WTC11 (cell line): ENCODE data around the gene KCNQ2. TPM values are rescaled to one million over a fixed set of nuclear protein-coding genes. Genes with fewer than 3 reads are reported as not detected.
A peak's percentile ranks its signal among the peaks of the same experiment; 100 is the strongest.

Experiments used
- ATAC-seq: fragments of 200-7000 bp; cut with Tn5 transposase; 2 replicates; pipeline ENCODE4 v1.10.0; 2021; ENCODE audit warnings: mild to moderate bottlenecking, moderate library complexity
- CTCF ChIA-PET: fragments of 300-600 bp; sonication (Branson Sonifier 250); formaldehyde crosslinking; loops from one replicate; lab custom pipeline; 2021; ENCODE audit warnings: antibody characterized with exemption; lab: Charles Lee
- POLR2A ChIA-PET: fragments of 350-600 bp; sonication (Branson Sonifier 250); formaldehyde crosslinking; loops from one replicate; lab custom pipeline; 2021; ENCODE audit warnings: antibody characterized with exemption; lab: Charles Lee
- DNase-seq: peaks from one replicate; pipeline ENCODE4 v3.0.0; 2021; ENCODE audit warnings: low spot score
- H3K27ac Mint-ChIP-seq: 2 replicates; pipeline ENCODE4 v1.8.0; 2021; ENCODE audit warnings: mixed read lengths
- H3K27me3 Mint-ChIP-seq: 2 replicates; pipeline ENCODE4 v1.8.0; 2021; ENCODE audit warnings: low read depth, mild to moderate bottlenecking, moderate library complexity, mixed read lengths
- H3K36me3 Mint-ChIP-seq: 2 replicates; pipeline ENCODE4 v1.8.0; 2021; ENCODE audit warnings: mixed read lengths
- H3K4me1 Mint-ChIP-seq: 2 replicates; pipeline ENCODE4 v1.8.0; 2022; ENCODE audit warnings: mixed read lengths
- H3K4me3 Mint-ChIP-seq: 2 replicates; pipeline ENCODE4 v1.8.0; 2021; ENCODE audit warnings: mild to moderate bottlenecking, moderate library complexity, mixed read lengths
- H3K9me3 Mint-ChIP-seq: 2 replicates; pipeline ENCODE4 v1.8.0; 2021; ENCODE audit warnings: mixed read lengths
- CREM ChIP-seq: sonication (generic); formaldehyde crosslinking; IDR thresholded peaks from 2 replicates; pipeline ENCODE4 v1.8.1; 2022; ENCODE audit warnings: mild to moderate bottlenecking, missing genetic modification reagents, moderate library complexity
- ELF4 ChIP-seq: sonication (generic); formaldehyde crosslinking; IDR thresholded peaks from 2 replicates; pipeline ENCODE4 v1.8.1; 2022; ENCODE audit warnings: low read depth, mild to moderate bottlenecking, moderate library complexity, missing genetic modification reagents
- EMX1 ChIP-seq: fragments of 250-450 bp; sonication (Bioruptor Pico); IDR thresholded peaks from 2 replicates; pipeline ENCODE4 v1.8.0; 2021; ENCODE audit warnings: mild to moderate bottlenecking
- FOXP1 ChIP-seq: sonication (generic); formaldehyde crosslinking; IDR thresholded peaks from 2 replicates; pipeline ENCODE4 v1.8.0; 2022; ENCODE audit warnings: missing genetic modification reagents, mild to moderate bottlenecking, moderate library complexity, borderline replicate concordance
- JAZF1 ChIP-seq: fragments of 250-450 bp; sonication (Bioruptor Pico); IDR thresholded peaks from 2 replicates; pipeline ENCODE4 v1.9.0; 2021; ENCODE audit warnings: moderate library complexity, mild to moderate bottlenecking, inconsistent platforms
- KAT7 ChIP-seq: sonication (generic); formaldehyde crosslinking; IDR thresholded peaks from 2 replicates; pipeline ENCODE4 v1.8.1; 2023; ENCODE audit warnings: missing genetic modification reagents, mild to moderate bottlenecking, borderline replicate concordance
- OVOL2 ChIP-seq: fragments of 250-450 bp; sonication (Bioruptor Pico); IDR thresholded peaks from 2 replicates; pipeline ENCODE4 v1.9.0; 2021; ENCODE audit warnings: mild to moderate bottlenecking, borderline replicate concordance
- PRRX2 ChIP-seq: fragments of 250-450 bp; sonication (Bioruptor Pico); IDR thresholded peaks from 2 replicates; pipeline ENCODE4 v1.8.0; 2021; ENCODE audit warnings: mild to moderate bottlenecking
- RORB ChIP-seq: fragments of 250-450 bp; sonication (Bioruptor Pico); IDR thresholded peaks from 2 replicates; pipeline ENCODE4 v1.9.0; 2021; ENCODE audit warnings: mild to moderate bottlenecking
- SMAD3 ChIP-seq: sonication (generic); formaldehyde crosslinking; IDR thresholded peaks from 2 replicates; pipeline ENCODE4 v1.8.0; 2022; ENCODE audit warnings: missing genetic modification reagents, mild to moderate bottlenecking, borderline replicate concordance
- SMAD4 ChIP-seq: sonication (generic); formaldehyde crosslinking; IDR thresholded peaks from 2 replicates; pipeline ENCODE4 v1.8.0; 2022; ENCODE audit warnings: mild to moderate bottlenecking, missing genetic modification reagents
- TP53 ChIP-seq: sonication (generic); formaldehyde crosslinking; IDR thresholded peaks from 2 replicates; pipeline ENCODE4 v1.8.1; 2023; ENCODE audit warnings: mild to moderate bottlenecking, missing genetic modification reagents
- ZNF396 ChIP-seq: fragments of 250-450 bp; sonication (Bioruptor Pico); IDR thresholded peaks from 2 replicates; pipeline ENCODE4 v1.8.0; 2021; ENCODE audit warnings: mild to moderate bottlenecking, moderate library complexity, borderline replicate concordance
- ZNF416 ChIP-seq: fragments of 250-450 bp; sonication (Bioruptor Pico); IDR thresholded peaks from 2 replicates; pipeline ENCODE4 v1.9.0; 2021; ENCODE audit warnings: mild to moderate bottlenecking, inconsistent platforms
- ZNF423 ChIP-seq: fragments of 250-450 bp; sonication (Bioruptor Pico); IDR thresholded peaks from 2 replicates; pipeline ENCODE4 v2.1.2; 2022; ENCODE audit warnings: mild to moderate bottlenecking, moderate library complexity
- total RNA-seq: library from RNA; stranded (reverse); gene quantifications from 3 replicates; pipeline ENCODE4 v1.2.3, GENCODE V29; 2021
- TF ChIP-seq, protein P1 (sequence below): sonication (generic); formaldehyde crosslinking; IDR thresholded peaks from 2 replicates; pipeline ENCODE4 v1.8.1; 2022; ENCODE audit warnings: low read depth, missing genetic modification reagents, borderline replicate concordance
- TF ChIP-seq, protein P2 (sequence below): fragments of 250-450 bp; sonication (Bioruptor Pico); IDR thresholded peaks from 2 replicates; pipeline ENCODE4 v1.9.0; 2021; ENCODE audit warnings: mild to moderate bottlenecking
- TF ChIP-seq, protein P3 (sequence below): sonication (generic); formaldehyde crosslinking; IDR thresholded peaks from 2 replicates; pipeline ENCODE4 v1.8.1; 2022; ENCODE audit warnings: mild to moderate bottlenecking, moderate library complexity, missing genetic modification reagents
- TF ChIP-seq, protein P4 (sequence below): sonication (generic); formaldehyde crosslinking; IDR thresholded peaks from 2 replicates; pipeline ENCODE4 v1.8.0; 2022; ENCODE audit warnings: mild to moderate bottlenecking, missing genetic modification reagents
- TF ChIP-seq, protein P5 (sequence below): fragments of 250-450 bp; sonication (Bioruptor Pico); IDR thresholded peaks from 2 replicates; pipeline ENCODE4 v1.9.0; 2021; ENCODE audit warnings: moderate library complexity, mild to moderate bottlenecking, inconsistent platforms, borderline replicate concordance
- TF ChIP-seq, protein P6 (sequence below): sonication (generic); formaldehyde crosslinking; IDR thresholded peaks from 2 replicates; pipeline ENCODE4 v1.8.0; 2023; ENCODE audit warnings: missing genetic modification reagents
- TF ChIP-seq, protein P7 (sequence below): fragments of 250-450 bp; sonication (Bioruptor Pico); IDR thresholded peaks from 2 replicates; pipeline ENCODE4 v1.8.0; 2021; ENCODE audit warnings: mild to moderate bottlenecking

KCNQ2 gene
- total RNA-seq, 1 experiment from 2014 or later: 99.8 TPM

DNA sequence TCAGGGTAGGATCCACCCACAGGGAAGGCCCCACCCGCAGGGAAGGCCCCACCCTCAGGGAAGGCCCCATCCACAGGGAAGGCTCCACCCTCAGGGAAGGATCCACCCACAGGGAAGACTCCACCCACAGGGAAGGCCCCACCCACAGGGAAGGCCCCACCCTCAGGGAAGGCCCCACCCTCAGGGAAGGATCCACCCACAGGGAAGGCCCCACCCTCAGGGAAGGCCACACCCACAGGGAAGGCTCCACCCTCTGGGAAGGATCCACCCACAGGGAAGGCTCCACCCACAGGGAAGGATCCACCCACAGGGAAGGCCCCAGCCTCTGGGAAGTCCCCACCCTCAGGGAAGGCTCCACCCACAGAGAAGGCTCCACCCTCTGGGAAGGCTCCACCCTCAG lies 40.5 kb downstream of the KCNQ2 start:
- DNase-seq (peak; percentile 51), ATAC-seq (no peak)
- peaks cover 3% of the 10 kb centered on the region; the same call in 1 of the 2 replicates for H3K9me3 Mint-ChIP-seq
- no peak overlapping the region for H3K27ac Mint-ChIP-seq
- TF ChIP-seq ZNF423 (no peak), KAT7 (no peak), CREM (CRISPR knock-in tag) (no peak), ZNF416 (CRISPR knock-in tag) (no peak)
- TF ChIP-seq, protein P1, sequence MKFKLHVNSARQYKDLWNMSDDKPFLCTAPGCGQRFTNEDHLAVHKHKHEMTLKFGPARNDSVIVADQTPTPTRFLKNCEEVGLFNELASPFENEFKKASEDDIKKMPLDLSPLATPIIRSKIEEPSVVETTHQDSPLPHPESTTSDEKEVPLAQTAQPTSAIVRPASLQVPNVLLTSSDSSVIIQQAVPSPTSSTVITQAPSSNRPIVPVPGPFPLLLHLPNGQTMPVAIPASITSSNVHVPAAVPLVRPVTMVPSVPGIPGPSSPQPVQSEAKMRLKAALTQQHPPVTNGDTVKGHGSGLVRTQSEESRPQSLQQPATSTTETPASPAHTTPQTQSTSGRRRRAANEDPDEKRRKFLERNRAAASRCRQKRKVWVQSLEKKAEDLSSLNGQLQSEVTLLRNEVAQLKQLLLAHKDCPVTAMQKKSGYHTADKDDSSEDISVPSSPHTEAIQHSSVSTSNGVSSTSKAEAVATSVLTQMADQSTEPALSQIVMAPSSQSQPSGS: no peak
- TF ChIP-seq, protein P2, sequence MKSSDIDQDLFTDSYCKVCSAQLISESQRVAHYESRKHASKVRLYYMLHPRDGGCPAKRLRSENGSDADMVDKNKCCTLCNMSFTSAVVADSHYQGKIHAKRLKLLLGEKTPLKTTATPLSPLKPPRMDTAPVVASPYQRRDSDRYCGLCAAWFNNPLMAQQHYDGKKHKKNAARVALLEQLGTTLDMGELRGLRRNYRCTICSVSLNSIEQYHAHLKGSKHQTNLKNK: no peak
- ChIA-PET CTCF (no interaction called here), POLR2A (no interaction called here)
- peaks cover 22% of the 10 kb centered on the region for H3K4me1 Mint-ChIP-seq
- no peaks in the 10 kb centered on the region for H3K27me3 Mint-ChIP-seq
- H3K36me3 Mint-ChIP-seq: peaks cover 6% of the 10 kb centered on the region
- no peak overlapping the region for H3K4me3 Mint-ChIP-seq

DNA sequence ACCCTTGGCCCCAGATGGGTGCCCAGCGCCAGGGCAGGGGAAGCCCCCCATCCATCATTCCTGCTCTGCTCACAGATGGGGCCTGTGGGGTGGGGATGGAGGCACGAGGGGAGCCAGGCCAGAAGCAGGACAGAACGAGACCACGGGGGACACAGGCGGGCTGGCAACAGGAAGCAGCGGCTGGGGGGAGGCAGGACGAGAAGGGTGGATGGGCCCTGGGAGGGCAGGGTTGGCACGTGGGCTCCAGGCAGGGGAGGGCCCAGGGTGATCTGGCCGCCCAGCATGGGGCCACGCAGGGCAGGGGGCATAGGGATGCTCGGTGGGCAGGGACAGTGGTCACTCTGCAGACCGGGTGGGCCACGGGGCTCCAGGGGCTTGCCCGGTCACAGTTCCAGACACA lies 41.6 kb downstream of the KCNQ2 start:
- H3K36me3 Mint-ChIP-seq: peaks cover 13% of the 10 kb centered on the region
- no peak for TF ChIP-seq CREM (CRISPR knock-in tag)
- no peak for TF ChIP-seq TP53 (CRISPR knock-in tag)
- no peak for TF ChIP-seq RORB (CRISPR knock-in tag)
- TF ChIP-seq ELF4 (CRISPR knock-in tag): no peak
- TF ChIP-seq, protein P3, sequence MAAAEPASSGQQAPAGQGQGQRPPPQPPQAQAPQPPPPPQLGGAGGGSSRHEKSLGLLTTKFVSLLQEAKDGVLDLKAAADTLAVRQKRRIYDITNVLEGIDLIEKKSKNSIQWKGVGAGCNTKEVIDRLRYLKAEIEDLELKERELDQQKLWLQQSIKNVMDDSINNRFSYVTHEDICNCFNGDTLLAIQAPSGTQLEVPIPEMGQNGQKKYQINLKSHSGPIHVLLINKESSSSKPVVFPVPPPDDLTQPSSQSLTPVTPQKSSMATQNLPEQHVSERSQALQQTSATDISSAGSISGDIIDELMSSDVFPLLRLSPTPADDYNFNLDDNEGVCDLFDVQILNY (CRISPR knock-in tag): no peak
- no peak for TF ChIP-seq PRRX2 (CRISPR knock-in tag)
- TF ChIP-seq SMAD4 (CRISPR knock-in tag): no peak
- TF ChIP-seq, protein P4, sequence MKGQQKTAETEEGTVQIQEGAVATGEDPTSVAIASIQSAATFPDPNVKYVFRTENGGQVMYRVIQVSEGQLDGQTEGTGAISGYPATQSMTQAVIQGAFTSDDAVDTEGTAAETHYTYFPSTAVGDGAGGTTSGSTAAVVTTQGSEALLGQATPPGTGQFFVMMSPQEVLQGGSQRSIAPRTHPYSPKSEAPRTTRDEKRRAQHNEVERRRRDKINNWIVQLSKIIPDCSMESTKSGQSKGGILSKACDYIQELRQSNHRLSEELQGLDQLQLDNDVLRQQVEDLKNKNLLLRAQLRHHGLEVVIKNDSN (CRISPR knock-in tag): no peak
- TF ChIP-seq, protein P5, sequence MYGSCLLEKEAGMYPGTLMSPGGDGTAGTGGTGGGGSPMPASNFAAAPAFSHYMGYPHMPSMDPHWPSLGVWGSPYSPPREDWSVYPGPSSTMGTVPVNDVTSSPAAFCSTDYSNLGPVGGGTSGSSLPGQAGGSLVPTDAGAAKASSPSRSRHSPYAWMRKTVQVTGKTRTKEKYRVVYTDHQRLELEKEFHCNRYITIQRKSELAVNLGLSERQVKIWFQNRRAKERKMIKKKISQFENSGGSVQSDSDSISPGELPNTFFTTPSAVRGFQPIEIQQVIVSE (CRISPR knock-in tag): no peak
- TF ChIP-seq EMX1: no peak
- no peak for TF ChIP-seq OVOL2
- TF ChIP-seq, protein P6, sequence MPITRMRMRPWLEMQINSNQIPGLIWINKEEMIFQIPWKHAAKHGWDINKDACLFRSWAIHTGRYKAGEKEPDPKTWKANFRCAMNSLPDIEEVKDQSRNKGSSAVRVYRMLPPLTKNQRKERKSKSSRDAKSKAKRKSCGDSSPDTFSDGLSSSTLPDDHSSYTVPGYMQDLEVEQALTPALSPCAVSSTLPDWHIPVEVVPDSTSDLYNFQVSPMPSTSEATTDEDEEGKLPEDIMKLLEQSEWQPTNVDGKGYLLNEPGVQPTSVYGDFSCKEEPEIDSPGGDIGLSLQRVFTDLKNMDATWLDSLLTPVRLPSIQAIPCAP (CRISPR knock-in tag): no peak
- TF ChIP-seq JAZF1 (CRISPR knock-in tag): no peak
- no peak for TF ChIP-seq ZNF423
- no peak for TF ChIP-seq SMAD3 (CRISPR knock-in tag)
- no peak for TF ChIP-seq ZNF396 (CRISPR knock-in tag)
- TF ChIP-seq, protein P7, sequence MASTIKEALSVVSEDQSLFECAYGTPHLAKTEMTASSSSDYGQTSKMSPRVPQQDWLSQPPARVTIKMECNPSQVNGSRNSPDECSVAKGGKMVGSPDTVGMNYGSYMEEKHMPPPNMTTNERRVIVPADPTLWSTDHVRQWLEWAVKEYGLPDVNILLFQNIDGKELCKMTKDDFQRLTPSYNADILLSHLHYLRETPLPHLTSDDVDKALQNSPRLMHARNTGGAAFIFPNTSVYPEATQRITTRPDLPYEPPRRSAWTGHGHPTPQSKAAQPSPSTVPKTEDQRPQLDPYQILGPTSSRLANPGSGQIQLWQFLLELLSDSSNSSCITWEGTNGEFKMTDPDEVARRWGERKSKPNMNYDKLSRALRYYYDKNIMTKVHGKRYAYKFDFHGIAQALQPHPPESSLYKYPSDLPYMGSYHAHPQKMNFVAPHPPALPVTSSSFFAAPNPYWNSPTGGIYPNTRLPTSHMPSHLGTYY: no peak
- no peak for TF ChIP-seq FOXP1 (CRISPR knock-in tag)
- no peak overlapping the region for H3K4me3 Mint-ChIP-seq
- no peaks in the 10 kb centered on the region for H3K27me3 Mint-ChIP-seq
- H3K4me1 Mint-ChIP-seq: peaks cover 22% of the 10 kb centered on the region
- ATAC-seq (no peak), DNase-seq (no peak)
- peak overlapping the region; percentile 89; the same call in 1 of the 2 replicates for H3K27ac Mint-ChIP-seq
- ChIA-PET CTCF (no interaction called here), POLR2A (no interaction called here)
- peaks cover 3% of the 10 kb centered on the region; the same call in 1 of the 2 replicates for H3K9me3 Mint-ChIP-seq
